Ovary (tissue), 3 donors: ENCODE results near the gene NANOS1.

Experiments used
- POLR2A ChIP-seq: fragments of 450-650 bp; IDR thresholded peaks from one replicate; pipeline ENCODE4 v1.6.1; 2017; ENCODE audit warnings: antibody characterized with exemption, mild to moderate bottlenecking, moderate library complexity
- TF ChIP-seq, protein P1 (sequence below), 3 donors: fragments of 450-650 bp in 2 of 3; fragments of 200-600 bp in 1 of 3; IDR thresholded peaks; one replicate each; pipeline versions ENCODE4 v1.5.1 to v1.8.0; 2016 to 2022; ENCODE audit warnings: antibody characterized with exemption in 3 of 3, mild to moderate bottlenecking in 1 of 3
- donor health status: DM: no; HTN: no; CAD: no.

GRCh38 chr10:119070395-119071165, 41.1 kb downstream of the NANOS1 start:
- TF ChIP-seq, protein P1, sequence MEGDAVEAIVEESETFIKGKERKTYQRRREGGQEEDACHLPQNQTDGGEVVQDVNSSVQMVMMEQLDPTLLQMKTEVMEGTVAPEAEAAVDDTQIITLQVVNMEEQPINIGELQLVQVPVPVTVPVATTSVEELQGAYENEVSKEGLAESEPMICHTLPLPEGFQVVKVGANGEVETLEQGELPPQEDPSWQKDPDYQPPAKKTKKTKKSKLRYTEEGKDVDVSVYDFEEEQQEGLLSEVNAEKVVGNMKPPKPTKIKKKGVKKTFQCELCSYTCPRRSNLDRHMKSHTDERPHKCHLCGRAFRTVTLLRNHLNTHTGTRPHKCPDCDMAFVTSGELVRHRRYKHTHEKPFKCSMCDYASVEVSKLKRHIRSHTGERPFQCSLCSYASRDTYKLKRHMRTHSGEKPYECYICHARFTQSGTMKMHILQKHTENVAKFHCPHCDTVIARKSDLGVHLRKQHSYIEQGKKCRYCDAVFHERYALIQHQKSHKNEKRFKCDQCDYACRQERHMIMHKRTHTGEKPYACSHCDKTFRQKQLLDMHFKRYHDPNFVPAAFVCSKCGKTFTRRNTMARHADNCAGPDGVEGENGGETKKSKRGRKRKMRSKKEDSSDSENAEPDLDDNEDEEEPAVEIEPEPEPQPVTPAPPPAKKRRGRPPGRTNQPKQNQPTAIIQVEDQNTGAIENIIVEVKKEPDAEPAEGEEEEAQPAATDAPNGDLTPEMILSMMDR (IDR thresholded peaks at IDR 0.05) = no peak
- no peak for TF ChIP-seq POLR2A
